Activated T-cell treated with anti-CD3 and anti-CD28 coated beads, Interleukin-2, amount 50 U/mL, for 24 hours (primary cell): ENCODE data around the gene ZSCAN10.

Source experiments
- DNase-seq: peaks from one replicate; pipeline ENCODE4 v3.0.0-alpha.2; 2020
- H3K27ac Mint-ChIP-seq: 2 replicates; pipeline ENCODE4 v1.8.0; 2020; ENCODE audit warnings: mild to moderate bottlenecking, mixed read lengths
- H3K27me3 Mint-ChIP-seq: 2 replicates; pipeline ENCODE4 v1.8.0; 2020; ENCODE audit warnings: mixed read lengths
- H3K36me3 Mint-ChIP-seq: 2 replicates; pipeline ENCODE4 v1.8.0; 2020; ENCODE audit warnings: low read depth, mixed read lengths
- H3K4me1 Mint-ChIP-seq: 2 replicates; pipeline ENCODE4 v1.8.0; 2020; ENCODE audit warnings: low read depth, mixed read lengths
- H3K4me3 Mint-ChIP-seq: 2 replicates; pipeline ENCODE4 v1.8.0; 2020; ENCODE audit warnings: mild to moderate bottlenecking, moderate library complexity, mixed read lengths
- H3K9me3 Mint-ChIP-seq: 2 replicates; pipeline ENCODE4 v1.8.0; 2020; ENCODE audit warnings: mixed read lengths

Gene ZSCAN10

GRCh38 chr16:3098459-3099394 is at the start of gene ZSCAN10:
TSS of gene ZSCAN10 (minus strand) at chr16:3099294. CDS start at chr16:3092937, 6,357 bp downstream.
- Mint-ChIP-seq H3K4me1 (peaks cover 41% of the 10 kb centered on the region), H3K4me3 (peak within 1 kb of the TSS; percentile 64), H3K27me3 (no peaks in the 10 kb centered on the region), H3K27ac (peak within 1 kb of the TSS; percentile 89), H3K9me3 (no peaks in the 10 kb centered on the region), H3K36me3 (no peaks in the 10 kb centered on the region)
- DNase-seq: no peak

GRCh38 chr16:3148256-3149192 is 49.4 kb upstream of the ZSCAN10 start:
- H3K4me1 Mint-ChIP-seq: peaks cover 27% of the 10 kb centered on the region
- H3K4me3 Mint-ChIP-seq: peak overlapping the region; percentile 84
- DNase-seq: no peak
- H3K27ac Mint-ChIP-seq: no peak overlapping the region
- no peaks in the 10 kb centered on the region for H3K9me3 Mint-ChIP-seq
- H3K27me3 Mint-ChIP-seq: peaks cover 2% of the 10 kb centered on the region
- H3K36me3 Mint-ChIP-seq: peaks cover 4% of the 10 kb centered on the region

- Mint-ChIP-seq H3K27ac (no peak overlapping the region), H3K27me3 (peaks cover 2% of the 10 kb centered on the region), H3K4me3 (no peak overlapping the region), H3K36me3 (peaks cover 4% of the 10 kb centered on the region), H3K9me3 (no peaks in the 10 kb centered on the region), H3K4me1 (peaks cover 25% of the 10 kb centered on the region)
- no peak for DNase-seq
These were observed 48.6 kb upstream of the ZSCAN10 start for GRCh38 chr16:3147757-3148104.

- no peak overlapping the region for H3K27ac Mint-ChIP-seq
- no peak for DNase-seq
- no peaks in the 10 kb centered on the region for H3K9me3 Mint-ChIP-seq
- H3K4me3 Mint-ChIP-seq: no peak overlapping the region
- H3K4me1 Mint-ChIP-seq: peaks cover 20% of the 10 kb centered on the region
- H3K27me3 Mint-ChIP-seq: peaks cover 2% of the 10 kb centered on the region
- peaks cover 9% of the 10 kb centered on the region for H3K36me3 Mint-ChIP-seq
These were observed 48.1 kb upstream of the ZSCAN10 start for GRCh38 chr16:3147046-3147756.

- DNase-seq: no peak
- H3K27ac Mint-ChIP-seq: no peak overlapping the region
- H3K9me3 Mint-ChIP-seq: no peaks in the 10 kb centered on the region
- H3K27me3 Mint-ChIP-seq: no peaks in the 10 kb centered on the region
- peaks cover 19% of the 10 kb centered on the region for H3K36me3 Mint-ChIP-seq
- no peak overlapping the region for H3K4me3 Mint-ChIP-seq
- H3K4me1 Mint-ChIP-seq: peaks cover 12% of the 10 kb centered on the region
These were observed 46.6 kb upstream of the ZSCAN10 start for GRCh38 chr16:3145660-3146059.

- Mint-ChIP-seq H3K4me3 (no peak overlapping the region), H3K27me3 (no peaks in the 10 kb centered on the region), H3K4me1 (peaks cover 11% of the 10 kb centered on the region), H3K27ac (no peak overlapping the region), H3K36me3 (peaks cover 22% of the 10 kb centered on the region), H3K9me3 (no peaks in the 10 kb centered on the region)
- DNase-seq: no peak
These were observed 46.1 kb upstream of the ZSCAN10 start for GRCh38 chr16:3145151-3145550.

- Mint-ChIP-seq H3K4me1 (peaks cover 6% of the 10 kb centered on the region), H3K4me3 (no peak overlapping the region), H3K27ac (no peak overlapping the region), H3K9me3 (no peaks in the 10 kb centered on the region), H3K36me3 (peaks cover 22% of the 10 kb centered on the region), H3K27me3 (no peaks in the 10 kb centered on the region)
- DNase-seq: no peak
These were observed 45.4 kb upstream of the ZSCAN10 start for GRCh38 chr16:3144321-3144983.

- no peak for DNase-seq
- H3K27me3 Mint-ChIP-seq: no peaks in the 10 kb centered on the region
- H3K36me3 Mint-ChIP-seq: peaks cover 28% of the 10 kb centered on the region
- no peak overlapping the region for H3K4me3 Mint-ChIP-seq
- H3K27ac Mint-ChIP-seq: no peak overlapping the region
- H3K4me1 Mint-ChIP-seq: no peaks in the 10 kb centered on the region
- H3K9me3 Mint-ChIP-seq: no peaks in the 10 kb centered on the region
These were observed 44.7 kb upstream of the ZSCAN10 start for GRCh38 chr16:3143598-3144320.

GRCh38 chr16:3143189-3143588 is 44.1 kb upstream of the ZSCAN10 start:
- Mint-ChIP-seq H3K27ac (no peak overlapping the region), H3K9me3 (no peaks in the 10 kb centered on the region), H3K4me3 (no peak overlapping the region), H3K4me1 (no peaks in the 10 kb centered on the region), H3K27me3 (no peaks in the 10 kb centered on the region), H3K36me3 (peaks cover 30% of the 10 kb centered on the region)
- DNase-seq: no peak

- no peaks in the 10 kb centered on the region for H3K4me1 Mint-ChIP-seq
- H3K27ac Mint-ChIP-seq: no peak overlapping the region
- H3K36me3 Mint-ChIP-seq: peaks cover 35% of the 10 kb centered on the region
- DNase-seq: no peak
- no peaks in the 10 kb centered on the region for H3K9me3 Mint-ChIP-seq
- no peak overlapping the region for H3K4me3 Mint-ChIP-seq
- no peaks in the 10 kb centered on the region for H3K27me3 Mint-ChIP-seq
These were observed 43.7 kb upstream of the ZSCAN10 start for GRCh38 chr16:3142770-3143169.

GRCh38 chr16:3142327-3142726 is 43.2 kb upstream of the ZSCAN10 start:
- Mint-ChIP-seq H3K4me3 (no peak overlapping the region), H3K27ac (no peak overlapping the region), H3K9me3 (no peaks in the 10 kb centered on the region), H3K36me3 (peaks cover 39% of the 10 kb centered on the region), H3K27me3 (no peaks in the 10 kb centered on the region), H3K4me1 (no peaks in the 10 kb centered on the region)
- DNase-seq: no peak

- DNase-seq: no peak
- Mint-ChIP-seq H3K4me1 (peaks cover 3% of the 10 kb centered on the region), H3K27me3 (no peaks in the 10 kb centered on the region), H3K9me3 (no peaks in the 10 kb centered on the region), H3K36me3 (peaks cover 40% of the 10 kb centered on the region), H3K4me3 (no peak overlapping the region), H3K27ac (no peak overlapping the region)
These were observed 42.8 kb upstream of the ZSCAN10 start for GRCh38 chr16:3141781-3142311.
